ENCODE data around the gene RMC1.
A peak's percentile ranks its signal among the peaks of the same experiment; 100 is the strongest.
"Not testable (repeated sequence)": the region's sequence is repeated elsewhere in the genome, so short reads cannot be mapped to it uniquely, and the experiment has no call there.

RMC1 gene

GRCh38 chr18:23503038-23503962 is at the start of gene RMC1:
RMC1 (plus strand) TSS chr18:23503511; CDS start chr18:23503619, 108 bp downstream.
- FAIRE-seq, result peak; percentile 88

GRCh38 chr18:23453680-23454058 is 49.6 kb upstream of the RMC1 start:
- no peak for DNase-seq (ENCODE audit: extremely low spot score, insufficient read length, low read depth)

More at GRCh38 chr18:23503038-23503962, at the start of gene RMC1:
- peak; percentile 85 for DNase-seq (ENCODE audit: extremely low spot score, insufficient read length, low read depth)

GRCh38 chr18:23456835-23457234 is 46.5 kb upstream of the RMC1 start:
- no peak for DNase-seq (ENCODE audit: extremely low spot score, insufficient read length, low read depth)
- FAIRE-seq, result no peak

More at GRCh38 chr18:23453680-23454058, 49.6 kb upstream of the RMC1 start:
- no peak for FAIRE-seq

DNA sequence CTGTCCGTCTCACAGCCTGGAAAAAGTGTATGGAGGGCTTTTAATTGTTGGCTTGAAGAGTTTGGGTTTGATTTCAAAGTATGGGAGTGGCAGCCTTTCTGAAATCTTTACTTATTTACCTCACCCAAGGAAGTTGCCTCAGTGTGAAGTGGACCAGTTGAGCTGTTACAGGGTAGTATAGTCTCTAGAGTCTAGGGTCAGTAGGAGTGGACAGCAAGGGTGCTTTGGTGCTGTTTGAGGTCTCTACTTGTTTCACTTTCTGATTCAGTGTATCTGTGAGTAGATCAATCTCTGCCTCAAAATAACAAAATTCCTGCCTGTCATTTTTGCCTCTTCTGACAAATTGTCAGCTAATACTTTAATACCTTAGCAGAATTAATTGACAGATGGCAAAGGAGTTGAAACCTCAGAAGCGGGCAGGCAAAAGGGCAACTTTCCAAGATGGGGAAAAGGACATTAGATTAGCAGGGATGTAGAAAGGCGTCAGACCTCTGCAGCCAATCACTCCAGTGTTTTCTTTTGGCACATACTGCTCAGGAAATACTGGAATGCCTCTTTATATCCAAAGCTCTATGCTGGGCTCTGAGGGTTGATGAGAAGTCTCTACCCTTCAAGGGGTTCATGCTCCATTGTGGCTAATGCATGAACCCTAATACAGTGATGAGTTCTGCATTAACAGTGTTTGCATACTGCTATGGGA is 44.3 kb upstream of the RMC1 start:
- no peak for FAIRE-seq
- no peak for DNase-seq (ENCODE audit: extremely low spot score, insufficient read length, low read depth)

DNA sequence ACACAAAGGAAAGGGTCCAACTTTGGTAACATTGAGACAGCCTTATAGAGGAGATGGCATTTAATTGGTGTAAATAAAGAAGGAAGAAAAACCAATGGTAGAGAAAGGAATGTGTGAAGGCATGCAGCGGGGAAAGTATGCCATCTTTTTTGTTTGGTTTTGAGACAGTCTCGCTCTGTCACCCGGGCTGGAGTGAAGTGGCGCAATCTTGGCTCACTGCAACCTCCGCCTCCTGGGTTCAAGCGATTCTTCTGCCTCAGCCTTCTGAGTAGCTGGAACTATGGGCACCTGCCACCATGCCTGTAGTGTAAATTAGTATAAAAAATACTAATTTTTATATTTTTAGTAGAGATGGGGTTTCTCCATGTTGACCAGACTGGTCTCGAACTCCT is 43.8 kb upstream of the RMC1 start:
- no peak for FAIRE-seq
- DNase-seq (ENCODE audit: extremely low spot score, insufficient read length, low read depth), result no peak

- FAIRE-seq (no peak), DNase-seq (ENCODE audit: extremely low spot score, insufficient read length, low read depth) (no peak)
These were observed 42.7 kb upstream of the RMC1 start for GRCh38 chr18:23460285-23461273.

GRCh38 chr18:23462876-23463275 is 40.4 kb upstream of the RMC1 start:
- no peak for DNase-seq (ENCODE audit: extremely low spot score, insufficient read length, low read depth)
- no peak for FAIRE-seq

GRCh38 chr18:23468753-23469459 is 34.4 kb upstream of the RMC1 start:
- FAIRE-seq (no peak), DNase-seq (ENCODE audit: extremely low spot score, insufficient read length, low read depth) (no peak)

DNA sequence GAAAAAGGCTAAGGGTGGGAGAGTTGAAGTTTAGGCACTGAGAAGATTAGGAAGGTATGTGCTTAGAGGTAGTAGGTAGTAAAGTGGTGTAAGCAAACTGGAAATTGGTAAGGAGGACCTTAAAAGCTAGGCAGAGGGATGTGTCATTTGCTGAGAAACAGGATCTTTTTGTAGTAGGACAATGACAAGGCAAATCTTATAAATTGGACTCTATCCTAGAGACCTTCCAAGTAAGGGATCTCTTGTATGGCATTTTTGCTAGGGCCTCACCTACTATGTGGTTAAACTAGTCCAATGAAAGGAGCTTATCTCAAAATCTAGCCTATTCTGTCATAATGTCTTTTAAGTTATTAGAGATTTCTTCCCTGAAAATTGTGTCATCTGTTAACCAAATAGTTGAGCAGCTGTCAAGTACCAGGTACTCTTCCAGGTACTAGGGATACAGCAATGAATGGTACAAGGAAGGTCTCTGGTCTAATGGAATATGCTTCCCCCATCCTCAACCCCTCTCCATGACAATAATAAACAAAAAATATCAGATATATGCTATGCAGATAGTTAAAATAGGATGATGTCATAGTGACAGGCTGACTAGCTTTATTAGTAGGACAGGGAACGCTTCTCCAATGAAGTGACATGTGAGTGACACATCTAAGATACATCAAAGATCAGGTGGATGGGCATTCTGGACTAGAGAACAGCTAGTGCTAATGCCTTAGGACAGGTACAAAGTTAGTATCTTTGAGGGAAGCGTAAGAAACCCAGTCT is 32.5 kb upstream of the RMC1 start:
- no peak for FAIRE-seq
- DNase-seq (ENCODE audit: extremely low spot score, insufficient read length, low read depth), result no peak

DNA sequence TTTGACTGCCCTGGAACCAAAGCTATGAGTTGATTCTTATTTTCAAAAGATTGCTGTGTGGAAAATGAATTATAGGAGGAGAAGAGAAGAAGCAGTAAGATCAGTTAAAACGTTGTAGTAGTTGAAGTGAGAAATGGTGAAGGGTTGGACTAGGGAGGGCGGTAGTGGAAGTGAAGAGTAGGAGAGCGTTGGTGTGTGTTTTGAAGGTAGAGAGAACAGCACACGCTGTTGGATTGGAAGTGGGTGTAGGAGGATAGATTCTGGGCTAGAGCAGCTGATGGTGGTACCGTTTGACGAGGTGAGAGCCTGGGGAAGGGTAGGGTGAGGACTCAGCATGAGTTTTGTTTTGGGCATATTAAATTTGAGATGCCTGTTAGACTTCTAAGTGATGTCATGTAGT is 31.8 kb upstream of the RMC1 start:
- no peak for FAIRE-seq

GRCh38 chr18:23479829-23480505 is 23.3 kb upstream of the RMC1 start:
- FAIRE-seq (peak; percentile 56), DNase-seq (ENCODE audit: extremely low spot score, insufficient read length, low read depth) (no peak)

More for the DNA sequence above, 31.8 kb upstream of the RMC1 start:
- no peak for DNase-seq (ENCODE audit: extremely low spot score, insufficient read length, low read depth)

DNA sequence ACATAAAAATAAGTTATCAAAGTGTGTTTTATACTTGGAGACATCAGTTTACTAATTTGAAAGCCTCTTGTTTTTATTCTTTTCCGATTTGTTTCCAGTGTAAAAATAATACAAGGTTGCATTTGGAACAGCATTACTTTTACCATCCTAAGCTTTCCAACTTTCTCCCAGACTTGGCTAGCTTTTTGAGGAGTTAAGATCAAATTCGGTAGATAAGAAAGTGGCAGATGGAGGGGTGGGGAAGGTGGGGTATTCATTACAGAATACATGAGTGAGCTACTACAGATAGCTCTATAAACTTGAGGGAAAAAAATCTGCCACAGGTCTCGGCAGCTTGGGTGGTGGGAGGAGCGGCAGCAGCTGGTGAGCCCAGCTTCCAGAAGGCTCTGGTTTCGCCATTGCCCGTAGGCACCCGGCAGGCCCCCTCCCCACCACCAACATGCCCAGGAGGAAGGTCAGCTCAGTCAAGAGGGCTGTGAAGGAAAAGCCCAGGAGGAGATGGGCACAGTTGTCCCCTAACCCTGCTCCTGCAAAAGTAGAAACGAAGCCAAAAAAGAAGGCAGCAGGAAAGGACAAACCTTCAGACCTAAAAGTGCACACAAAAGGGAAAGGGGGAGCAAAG is 18.6 kb upstream of the RMC1 start:
- DNase-seq (ENCODE audit: extremely low spot score, insufficient read length, low read depth) (no peak), FAIRE-seq (no peak)

DNA sequence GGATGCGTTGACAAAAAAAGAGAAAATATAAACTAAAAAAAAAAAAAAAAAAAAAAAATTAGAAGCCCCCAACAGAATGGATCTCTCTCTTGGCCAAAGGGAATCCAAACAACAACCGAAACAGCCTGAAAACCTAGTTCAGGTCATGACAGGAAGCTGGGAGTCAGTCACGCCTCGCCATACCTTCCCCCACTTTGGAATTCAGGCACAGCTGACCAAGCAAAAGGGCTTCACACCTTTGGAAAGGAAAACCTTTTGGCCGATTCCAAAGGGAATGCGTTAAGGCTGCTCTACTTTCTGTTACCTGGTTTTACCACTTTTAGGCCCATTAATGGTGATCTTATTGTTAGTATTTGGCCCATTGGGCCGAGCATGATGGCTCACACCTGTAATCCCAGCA is 17.9 kb upstream of the RMC1 start:
- FAIRE-seq, result no peak
- no peak for DNase-seq (ENCODE audit: extremely low spot score, insufficient read length, low read depth)

GRCh38 chr18:23487738-23488570 is 15.4 kb upstream of the RMC1 start:
- peak; percentile 84 for FAIRE-seq
- no peak for DNase-seq (ENCODE audit: extremely low spot score, insufficient read length, low read depth)

- not testable (repeated sequence) for FAIRE-seq; DNase-seq (ENCODE audit: extremely low spot score, insufficient read length, low read depth)
These were observed 13.7 kb upstream of the RMC1 start for GRCh38 chr18:23489586-23489985.

GRCh38 chr18:23493654-23494053 is 9.7 kb upstream of the RMC1 start:
- FAIRE-seq (no peak), DNase-seq (ENCODE audit: extremely low spot score, insufficient read length, low read depth) (no peak)

DNA sequence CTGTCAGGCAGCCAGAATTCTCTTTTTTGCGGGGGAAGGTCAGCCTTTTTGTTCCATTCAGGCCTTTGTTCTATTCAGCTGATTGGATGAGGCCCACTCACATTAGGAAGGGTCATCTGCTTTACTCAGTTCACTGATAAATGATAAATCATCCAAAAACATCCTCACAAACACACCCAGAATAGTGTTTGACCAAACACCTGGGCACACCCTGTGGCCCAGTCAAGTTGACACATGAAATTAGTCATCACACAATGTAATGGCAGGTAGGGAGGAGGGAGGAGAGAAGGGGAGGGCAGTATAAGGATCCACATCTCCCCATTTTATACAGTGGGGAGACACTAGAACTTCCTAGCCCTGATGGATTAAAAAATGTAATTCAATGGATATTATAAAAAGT is 8.3 kb upstream of the RMC1 start:
- peak; percentile 31 for FAIRE-seq
- DNase-seq (ENCODE audit: extremely low spot score, insufficient read length, low read depth), result no peak
